Stimulated activated CD4-positive, alpha-beta T cell treated with anti-CD3 and anti-CD28 coated beads, Interleukin-12 subunit alpha, Interleukin-12 subunit beta, amount 100 ng/mL, for 4 hours (primary cell): ENCODE measurements around the gene TYRP1.
"Not testable (repeated sequence)": the region's sequence is repeated elsewhere in the genome, so short reads cannot be mapped to it uniquely, and the experiment has no call there.

Experiments used
- DNase-seq: peaks from one replicate; pipeline ENCODE4 v3.0.0-alpha.2; 2020

TYRP1 gene, protein sequence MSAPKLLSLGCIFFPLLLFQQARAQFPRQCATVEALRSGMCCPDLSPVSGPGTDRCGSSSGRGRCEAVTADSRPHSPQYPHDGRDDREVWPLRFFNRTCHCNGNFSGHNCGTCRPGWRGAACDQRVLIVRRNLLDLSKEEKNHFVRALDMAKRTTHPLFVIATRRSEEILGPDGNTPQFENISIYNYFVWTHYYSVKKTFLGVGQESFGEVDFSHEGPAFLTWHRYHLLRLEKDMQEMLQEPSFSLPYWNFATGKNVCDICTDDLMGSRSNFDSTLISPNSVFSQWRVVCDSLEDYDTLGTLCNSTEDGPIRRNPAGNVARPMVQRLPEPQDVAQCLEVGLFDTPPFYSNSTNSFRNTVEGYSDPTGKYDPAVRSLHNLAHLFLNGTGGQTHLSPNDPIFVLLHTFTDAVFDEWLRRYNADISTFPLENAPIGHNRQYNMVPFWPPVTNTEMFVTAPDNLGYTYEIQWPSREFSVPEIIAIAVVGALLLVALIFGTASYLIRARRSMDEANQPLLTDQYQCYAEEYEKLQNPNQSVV

DNA sequence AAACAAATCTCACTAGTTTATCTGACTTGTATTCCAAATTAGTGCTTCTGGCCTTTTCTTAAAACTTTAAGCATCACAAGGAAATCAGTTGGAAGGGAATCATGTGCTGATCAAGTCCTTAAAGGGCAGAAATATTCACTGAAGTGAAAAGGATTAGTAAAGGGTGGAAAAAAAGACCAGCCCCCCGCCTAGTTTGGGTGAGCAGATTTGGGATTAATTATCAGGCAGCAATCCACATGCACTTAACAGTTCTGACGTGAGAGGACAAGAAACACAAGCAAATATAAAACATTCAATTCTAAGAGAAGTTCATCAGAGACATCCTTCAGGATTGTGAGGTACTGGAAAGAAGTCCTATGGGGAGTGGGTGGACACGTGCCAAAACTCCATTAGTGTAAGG lies at the start of gene TYRP1:
TSS of gene TYRP1 (plus strand) at position 245 of the 400 bp plus-strand sequence. CDS start 612 bp downstream, outside the sequence.
- no peak for DNase-seq

DNA sequence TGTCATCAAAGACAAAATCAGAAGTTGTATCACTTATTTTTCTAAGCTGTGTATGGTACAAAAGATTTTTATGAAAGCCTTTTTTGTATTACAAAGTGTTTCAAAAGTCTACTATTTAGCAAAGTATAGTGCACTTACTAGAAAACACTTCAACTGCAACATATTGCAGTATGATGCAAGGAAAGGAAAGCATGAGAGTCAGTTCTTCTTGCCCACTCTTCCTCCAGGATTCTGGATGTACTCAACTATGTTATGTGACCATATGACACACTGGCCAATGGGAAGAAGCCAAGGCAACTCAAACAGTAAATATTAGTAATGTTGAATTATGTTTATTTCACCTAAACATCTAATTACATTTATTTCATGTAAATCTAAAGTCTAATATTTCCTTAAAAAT lies 49.5 kb upstream of the TYRP1 start:
- no peak for DNase-seq

DNA sequence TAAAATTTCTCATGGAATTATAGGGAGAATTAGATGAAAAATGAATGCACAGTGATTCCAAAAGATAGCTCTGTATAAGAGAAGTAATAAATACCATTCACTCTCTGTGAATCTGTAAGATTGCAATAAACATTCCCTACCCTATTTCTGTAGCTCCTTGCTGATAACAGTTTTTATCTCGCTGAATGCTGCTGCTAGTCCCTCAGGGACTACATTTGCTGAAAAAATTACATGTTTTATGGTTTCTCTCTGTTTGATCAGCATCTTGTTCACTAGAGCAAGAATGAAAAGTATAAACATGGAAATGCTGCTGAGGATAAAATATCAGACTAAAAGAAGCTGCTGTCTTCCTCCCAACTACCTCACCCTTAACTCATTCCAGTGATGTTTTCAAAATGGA lies 44.3 kb upstream of the TYRP1 start:
- no peak for DNase-seq

DNA sequence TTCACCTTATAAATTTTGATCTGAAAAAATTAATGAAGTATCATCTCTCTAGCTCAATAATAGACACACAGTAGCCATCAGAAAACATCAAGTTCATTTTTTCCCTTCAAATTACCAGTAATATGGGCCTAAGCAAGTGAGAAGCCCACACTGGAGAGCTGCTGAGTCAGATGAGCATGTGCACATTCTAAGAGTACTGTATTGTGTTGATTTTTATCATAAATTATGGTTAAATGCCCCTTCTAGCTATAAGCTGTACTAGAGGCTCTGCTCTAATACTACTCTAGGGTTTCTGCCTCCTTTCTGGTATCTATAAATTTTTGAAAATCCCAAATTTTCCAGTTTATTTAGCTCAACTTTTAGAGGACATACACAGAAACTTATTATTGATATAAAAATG lies 42.1 kb upstream of the TYRP1 start:
- DNase-seq = no peak

DNA sequence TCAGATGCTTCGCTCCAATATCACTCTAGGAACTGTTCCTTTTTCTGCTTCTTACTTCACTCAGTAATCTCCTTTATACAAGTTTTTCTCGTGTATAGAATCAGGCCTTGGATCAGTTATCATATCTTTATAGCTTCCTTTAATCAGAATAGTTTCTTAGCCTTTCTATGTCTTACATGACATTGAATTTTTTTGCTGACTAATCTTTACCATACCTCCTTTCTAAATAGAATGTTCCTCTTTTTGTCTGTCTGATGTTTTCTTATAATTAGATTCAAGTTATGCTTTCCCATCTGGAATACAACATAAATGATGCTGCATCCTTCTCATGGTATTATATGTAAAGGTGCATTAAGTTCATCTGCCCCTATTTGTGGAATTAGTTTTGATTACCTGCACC lies 40.2 kb upstream of the TYRP1 start:
- DNase-seq = no peak

DNA sequence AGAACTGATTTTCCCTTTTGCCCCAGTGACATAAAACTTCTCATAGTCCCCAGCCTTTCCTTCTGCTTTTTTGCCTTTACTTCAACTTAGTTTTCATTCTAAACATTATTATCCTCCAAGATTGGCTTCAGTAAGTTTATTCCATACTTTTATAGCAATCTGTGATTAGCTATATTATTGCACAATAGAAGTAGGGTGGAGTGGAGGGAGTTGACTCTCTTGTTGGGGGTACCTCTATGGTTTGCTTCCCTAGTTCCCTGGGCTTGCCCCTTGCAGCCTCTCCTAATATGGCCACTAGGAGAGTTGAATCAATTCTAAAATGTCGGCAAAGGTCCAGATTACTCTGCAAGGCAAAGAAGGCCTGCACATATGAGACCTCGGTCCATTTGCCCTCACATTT lies 36.4 kb upstream of the TYRP1 start:
- no peak for DNase-seq

DNA sequence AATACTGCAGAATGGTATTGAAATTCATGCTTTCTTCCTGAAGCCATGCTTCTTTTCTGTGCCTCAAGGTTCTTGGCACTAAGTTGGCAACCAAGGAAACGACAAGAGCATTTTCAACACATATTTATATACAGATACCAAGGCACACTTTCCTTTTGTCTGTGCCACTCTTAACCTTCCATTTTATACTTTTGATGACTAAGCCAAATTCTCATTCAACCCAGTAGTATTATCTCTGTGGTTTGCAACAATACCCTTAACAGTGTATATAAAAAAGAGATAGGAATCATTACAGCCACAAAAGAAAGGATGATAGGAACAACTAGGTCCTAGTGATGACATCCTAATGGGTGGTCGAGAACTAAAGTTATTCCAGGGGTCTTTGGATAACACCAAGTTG lies 36.0 kb upstream of the TYRP1 start:
- no peak for DNase-seq

DNA sequence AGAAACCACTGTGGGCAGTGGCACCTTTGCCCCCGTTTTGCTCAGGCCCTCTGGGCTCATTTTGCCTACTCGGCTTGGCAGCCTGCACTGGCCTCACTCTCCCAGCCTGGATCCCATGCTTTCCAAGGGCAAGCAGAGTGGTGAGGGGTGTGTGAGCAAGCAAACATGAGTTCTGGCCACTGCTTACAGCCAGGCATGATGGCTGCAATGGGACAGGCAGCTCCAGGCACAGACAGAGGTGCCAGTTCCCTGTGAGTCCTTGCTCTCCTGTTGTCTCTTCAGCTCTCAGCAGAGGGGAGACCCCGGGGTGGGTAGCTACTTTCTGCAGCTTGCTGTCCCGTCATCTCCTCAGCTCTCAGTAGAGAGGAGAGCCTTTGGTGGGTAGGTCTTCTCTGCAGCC lies 35.2 kb upstream of the TYRP1 start:
- no peak for DNase-seq

DNA sequence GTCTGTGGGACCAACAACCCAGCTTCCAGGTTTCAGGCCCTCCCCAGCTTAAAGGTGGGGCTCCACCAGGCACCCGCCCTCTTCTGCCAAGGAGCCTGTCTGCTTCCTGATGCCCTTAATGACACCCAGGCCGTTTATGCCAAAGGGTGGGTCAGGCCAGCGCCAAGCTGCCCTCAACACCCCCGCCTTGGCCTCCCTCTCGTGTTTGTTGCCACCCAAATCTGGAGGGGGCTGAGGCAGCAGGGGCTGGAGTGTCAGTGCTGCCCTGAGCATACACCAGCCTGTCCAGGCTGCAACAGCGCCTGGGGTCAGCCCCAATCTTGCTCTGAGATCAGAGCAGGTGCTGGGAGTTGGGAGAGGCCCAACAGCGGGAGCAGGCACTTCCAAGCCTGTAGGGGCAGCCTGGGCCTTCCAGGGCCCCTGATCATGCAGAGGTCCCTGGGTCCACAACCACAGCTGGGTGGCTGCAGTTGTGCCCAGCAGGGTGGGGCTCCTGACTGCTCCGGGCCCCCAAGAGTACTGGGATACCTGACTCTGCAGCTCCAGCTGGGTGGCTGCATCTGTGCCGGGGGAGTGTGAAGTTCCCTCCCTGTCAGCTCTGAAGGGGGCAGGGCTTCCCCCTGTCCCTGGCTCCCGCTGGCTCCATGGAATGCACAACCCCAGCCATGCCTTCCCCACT lies 34.5 kb upstream of the TYRP1 start:
- DNase-seq = no peak

DNA sequence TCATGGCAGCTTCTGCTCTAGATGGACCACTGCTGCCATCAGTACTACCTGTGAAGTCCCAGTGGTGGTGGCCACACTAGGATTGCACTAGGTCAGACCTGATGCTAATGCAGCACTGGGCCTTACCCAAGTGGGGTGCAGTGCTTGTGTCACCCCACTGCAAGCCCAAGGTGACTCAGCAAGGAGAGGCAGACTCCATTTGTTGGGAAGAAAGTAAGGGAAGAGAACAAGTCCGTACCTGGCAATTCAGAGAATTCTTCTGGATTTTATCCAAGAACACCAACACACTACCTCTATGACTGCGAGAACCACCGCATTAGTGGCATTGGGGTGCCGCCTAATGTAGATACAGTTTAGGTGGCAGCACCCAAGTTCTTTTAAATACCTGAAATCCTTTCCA lies 34.0 kb upstream of the TYRP1 start:
- DNase-seq = no peak

DNA sequence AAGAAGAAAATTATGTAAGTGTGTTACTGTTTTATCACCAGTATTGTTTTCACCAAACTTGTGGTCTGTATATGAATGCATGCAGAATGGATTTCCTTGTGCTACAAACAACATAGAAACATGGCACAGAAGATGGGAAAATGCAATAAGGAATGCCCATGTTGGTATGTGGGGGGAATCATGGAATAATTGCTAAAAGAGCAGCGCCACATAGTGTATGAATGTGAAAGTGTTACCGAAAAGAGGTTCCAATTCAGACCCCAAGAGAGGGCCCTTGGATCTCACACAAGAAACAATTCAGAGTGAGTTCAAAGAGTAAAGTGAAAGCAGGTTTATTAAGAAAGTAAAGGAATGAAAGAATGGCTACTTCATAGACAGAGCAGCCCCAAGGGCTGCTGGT lies 26.4 kb upstream of the TYRP1 start:
- DNase-seq = no peak

DNA sequence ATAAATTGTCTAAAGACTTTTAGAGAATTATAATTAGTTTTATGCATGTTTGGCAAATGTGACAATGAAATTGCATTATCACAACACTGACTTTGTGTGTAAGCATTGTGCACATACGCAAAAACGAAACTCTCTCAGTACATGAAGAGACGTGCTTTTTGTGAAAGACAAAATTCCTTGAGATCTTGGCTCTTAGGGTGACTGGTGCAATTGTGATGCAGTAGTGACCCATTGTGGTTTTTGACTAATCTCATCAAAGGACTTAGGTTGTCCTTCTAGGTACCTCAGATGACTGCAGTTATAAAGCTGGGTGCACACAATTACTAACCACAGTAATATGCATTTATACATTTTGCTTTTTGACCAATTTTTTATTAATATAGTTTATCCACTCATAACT lies 25.3 kb upstream of the TYRP1 start:
- DNase-seq = no peak

DNA sequence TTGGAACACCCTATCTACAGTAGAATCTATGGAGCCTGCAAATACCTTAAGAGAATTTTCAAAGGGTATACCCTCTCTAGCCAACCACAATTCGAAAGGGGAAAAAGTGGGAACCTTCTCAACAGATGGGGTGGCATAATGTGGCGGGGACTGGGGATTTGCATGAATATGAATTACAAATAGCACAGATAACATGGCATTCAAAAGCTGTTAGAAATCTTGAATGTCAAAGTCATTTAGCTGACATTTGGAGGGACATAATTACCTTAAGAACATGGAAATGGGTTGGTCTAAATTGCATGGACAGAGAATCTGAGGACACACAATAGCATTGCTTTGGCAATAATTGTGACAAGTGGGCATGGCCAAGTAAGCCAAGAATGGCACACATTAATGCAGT lies 23.2 kb upstream of the TYRP1 start:
- DNase-seq = no peak

DNA sequence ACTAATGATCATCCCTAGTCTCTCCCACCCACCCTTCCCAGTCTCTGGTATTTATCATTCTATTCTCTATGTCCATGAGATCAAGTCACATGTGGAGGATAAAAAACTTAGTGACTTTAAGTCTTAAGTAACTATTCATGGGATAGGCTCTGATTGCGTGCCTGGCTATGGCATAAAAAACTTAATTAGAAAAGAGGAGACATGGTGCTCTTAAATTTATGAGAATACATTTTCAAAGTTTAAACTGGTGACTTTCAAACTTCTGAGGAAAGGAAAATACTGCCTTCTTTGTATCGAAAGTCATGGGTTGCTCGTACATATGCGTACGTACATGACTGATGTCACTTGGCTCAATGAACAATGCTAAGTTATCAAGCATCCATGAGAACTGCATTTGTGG lies 18.2 kb upstream of the TYRP1 start:
- no peak for DNase-seq

DNA sequence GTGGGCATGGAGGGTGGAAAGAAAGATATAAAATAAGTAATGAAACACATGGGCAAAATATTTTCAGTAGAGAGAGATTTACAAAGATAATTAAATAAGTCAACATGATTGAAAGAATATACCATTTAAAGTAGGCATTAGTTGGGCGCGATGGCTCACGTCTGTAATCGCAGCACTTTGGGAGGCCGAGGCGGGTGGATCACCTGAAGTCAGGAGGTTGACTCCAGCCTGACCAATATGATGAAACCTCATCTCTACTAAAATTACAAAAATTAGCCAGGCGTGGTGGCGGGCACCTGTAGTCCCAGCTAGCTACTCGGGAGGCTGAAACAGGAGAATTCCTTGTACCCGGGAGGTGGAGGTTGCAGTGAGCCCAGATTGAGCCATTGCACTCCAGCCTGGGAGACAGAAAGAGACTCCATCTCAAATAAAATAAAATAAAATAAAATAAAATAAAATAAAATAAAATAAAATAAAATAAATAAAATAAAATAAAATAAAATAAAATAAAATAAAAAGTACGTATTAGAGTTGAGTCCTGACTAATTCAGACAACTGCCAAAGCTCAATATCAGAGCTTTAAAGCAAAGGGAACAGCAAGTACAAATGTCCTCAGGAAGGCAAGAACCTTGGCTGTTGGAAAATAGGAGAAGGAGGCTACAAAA lies 15.6 kb upstream of the TYRP1 start:
- DNase-seq = not testable (repeated sequence)

DNA sequence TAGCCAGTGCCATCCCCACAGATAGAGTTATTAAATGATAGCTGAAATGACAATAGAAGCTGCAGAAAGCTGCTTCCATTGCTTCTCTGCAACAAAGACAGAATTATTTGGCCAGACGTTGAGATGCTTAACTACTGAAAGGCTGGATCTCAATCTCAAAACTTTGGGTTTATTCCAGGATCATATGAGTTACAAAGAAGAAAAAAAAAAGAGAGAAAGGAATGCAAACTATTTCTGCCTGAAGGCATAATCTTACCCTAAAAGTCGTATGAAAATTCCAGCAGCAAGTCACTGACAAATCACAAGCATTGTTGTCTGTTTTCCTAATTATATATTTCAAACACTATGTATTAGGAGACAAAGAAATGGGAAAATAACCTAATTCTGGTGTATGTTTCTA lies 12.8 kb upstream of the TYRP1 start:
- no peak for DNase-seq

DNA sequence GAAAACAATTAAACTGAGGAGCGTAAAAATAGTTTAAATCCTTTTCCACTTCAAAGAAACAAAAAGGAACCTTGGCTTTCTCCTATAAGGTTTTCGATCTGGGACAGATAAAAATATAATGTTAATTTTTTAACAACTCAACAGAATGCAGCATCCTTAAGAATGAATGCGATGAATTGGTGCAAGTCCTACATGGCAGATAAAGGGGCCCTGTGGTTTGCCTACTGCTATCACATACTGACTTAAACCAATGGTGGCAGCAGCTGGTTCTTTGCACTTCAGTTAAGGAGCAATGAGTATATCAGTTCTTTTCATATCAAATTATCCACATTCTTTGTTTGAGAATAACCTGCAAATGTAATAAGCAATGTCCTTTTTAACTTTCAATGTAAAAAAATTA lies 12.4 kb upstream of the TYRP1 start:
- DNase-seq = no peak

DNA sequence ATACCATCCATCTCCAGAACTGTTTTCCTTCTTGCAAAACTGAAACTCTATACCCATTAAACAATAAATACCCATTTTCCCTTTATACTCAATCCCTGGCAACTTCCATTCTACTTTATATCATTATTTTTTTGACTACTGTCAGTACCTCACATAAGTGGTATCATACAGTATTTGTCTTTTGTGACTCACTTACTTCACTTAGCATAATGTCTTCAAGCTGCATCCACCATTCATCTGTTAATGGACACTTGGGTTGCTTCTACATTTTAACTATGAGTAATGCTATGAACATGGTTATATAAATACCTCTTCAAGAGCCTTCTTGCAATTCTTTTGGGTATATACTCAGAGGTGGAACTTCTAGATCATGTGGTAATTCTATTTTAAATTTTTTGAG lies 11.6 kb upstream of the TYRP1 start:
- no peak for DNase-seq

DNA sequence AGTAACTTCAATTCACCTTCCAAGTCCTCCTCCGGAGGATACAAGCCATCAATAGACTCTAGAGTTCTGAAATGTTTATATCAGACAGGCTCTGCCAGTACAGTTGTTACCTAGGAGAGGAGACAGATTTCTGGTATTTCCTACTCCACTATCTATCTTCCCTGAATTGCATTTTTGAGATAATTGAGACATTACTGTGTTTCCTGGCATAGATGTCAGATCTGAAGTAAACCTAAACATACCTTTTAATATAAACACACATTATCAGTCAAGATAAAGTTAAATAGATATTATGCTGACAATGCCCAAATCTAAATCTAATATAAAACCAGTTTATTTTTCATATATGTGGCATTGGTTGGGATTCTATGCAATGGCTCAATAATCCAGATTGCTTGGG lies 8.2 kb upstream of the TYRP1 start:
- no peak for DNase-seq

DNA sequence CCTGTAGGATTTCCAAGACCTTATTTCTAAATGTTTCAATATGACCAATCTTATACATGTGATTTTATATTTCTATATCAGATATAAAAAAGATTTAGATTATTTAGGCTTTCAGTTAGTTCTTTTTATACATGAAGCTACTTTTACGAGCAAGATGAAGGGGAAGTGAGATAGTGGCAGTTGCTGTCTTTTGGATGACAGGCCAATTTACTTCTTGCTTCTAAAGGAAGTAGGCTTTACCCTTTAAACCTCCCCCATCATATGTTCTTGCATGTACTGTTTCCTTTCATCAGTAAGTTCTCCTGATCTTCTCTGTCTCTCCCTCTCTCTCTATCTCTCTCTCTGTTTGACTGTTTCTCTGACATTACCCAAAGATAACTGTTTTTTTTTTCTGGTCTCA lies 4.0 kb upstream of the TYRP1 start:
- no peak for DNase-seq

DNA sequence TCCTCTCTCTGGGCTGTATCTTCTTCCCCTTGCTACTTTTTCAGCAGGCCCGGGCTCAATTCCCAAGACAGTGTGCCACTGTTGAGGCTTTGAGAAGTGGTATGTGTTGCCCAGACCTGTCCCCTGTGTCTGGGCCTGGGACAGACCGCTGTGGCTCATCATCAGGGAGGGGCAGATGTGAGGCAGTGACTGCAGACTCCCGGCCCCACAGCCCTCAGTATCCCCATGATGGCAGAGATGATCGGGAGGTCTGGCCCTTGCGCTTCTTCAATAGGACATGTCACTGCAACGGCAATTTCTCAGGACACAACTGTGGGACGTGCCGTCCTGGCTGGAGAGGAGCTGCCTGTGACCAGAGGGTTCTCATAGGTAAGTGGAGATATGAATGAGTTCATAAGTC lies 828 bp downstream of the TYRP1 start:
- no peak for DNase-seq

DNA sequence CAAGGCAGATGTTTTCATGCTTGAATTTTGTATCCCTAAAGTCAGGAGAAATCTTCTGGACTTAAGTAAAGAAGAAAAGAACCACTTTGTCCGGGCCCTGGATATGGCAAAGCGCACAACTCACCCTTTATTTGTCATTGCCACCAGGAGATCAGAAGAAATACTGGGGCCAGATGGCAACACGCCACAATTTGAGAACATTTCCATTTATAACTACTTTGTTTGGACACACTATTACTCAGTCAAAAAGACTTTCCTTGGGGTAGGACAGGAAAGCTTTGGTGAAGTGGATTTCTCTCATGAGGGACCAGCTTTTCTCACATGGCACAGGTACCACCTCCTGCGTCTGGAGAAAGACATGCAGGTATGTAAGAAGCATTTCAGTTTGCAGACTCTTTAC lies 2.3 kb downstream of the TYRP1 start:
- DNase-seq = no peak

DNA sequence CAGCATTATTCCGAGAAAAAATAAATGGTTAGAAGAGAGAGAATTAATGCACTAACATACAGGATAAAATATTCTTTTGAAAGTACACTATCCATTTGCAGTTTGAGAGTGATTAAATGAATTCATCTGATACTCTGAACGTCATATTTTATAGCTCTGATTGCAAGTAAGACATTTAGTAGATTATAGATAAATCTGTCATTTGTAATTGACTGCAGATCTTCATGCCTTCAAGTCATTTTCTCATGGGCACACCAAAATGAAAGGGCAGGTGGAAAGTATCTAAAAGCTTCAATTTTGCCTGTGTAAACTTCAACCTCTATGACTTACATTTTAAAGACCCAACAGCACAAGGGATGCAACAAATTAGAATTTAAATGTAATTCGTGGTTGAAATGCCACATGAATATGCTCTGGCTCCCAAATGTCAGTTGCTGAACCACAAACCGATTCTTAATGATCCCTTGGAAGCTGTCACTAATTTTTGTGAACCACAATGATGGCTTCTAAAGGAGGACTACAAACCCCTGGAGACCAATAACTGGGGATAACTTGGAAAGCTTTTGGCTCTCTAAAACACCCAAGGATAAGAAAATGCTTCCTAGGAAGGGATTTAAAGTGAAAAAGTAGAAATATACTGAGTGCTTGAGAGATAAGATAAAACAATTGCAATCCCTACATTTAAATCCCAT lies 3.9 kb downstream of the TYRP1 start:
- no peak for DNase-seq
